ENCODE data around the gene TPO. TPM values are rescaled to one million over a fixed set of nuclear protein-coding genes. Genes with fewer than 3 reads are reported as not detected.

Gene TPO
- total and polyA plus RNA-seq, 2 experiments from 2014 or later, result 0.37 TPM; not detected in 1

GRCh38 chr2:1509271-1510065 lies 96.2 kb downstream of the TPO start:
- Histone ChIP-seq H3K4me2 (no peak overlapping the region), H3K79me2 (no peaks in the 10 kb centered on the region), H3K36me3 (replicated peaks; ENCODE audit: insufficient read depth, low read depth) (no peaks in the 10 kb centered on the region), H4K20me1 (ENCODE audit: insufficient read depth, poor library complexity, severe bottlenecking) (no peaks in the 10 kb centered on the region), H3K4me1 (ENCODE audit: insufficient read depth) (no peaks in the 10 kb centered on the region), H3K9me3 (ENCODE audit: low read depth) (no peaks in the 10 kb centered on the region), H2AFZ (no peak overlapping the region), H3K4me3 (no peak overlapping the region), H3K9me2 (replicated peaks; ENCODE audit: insufficient read depth) (no peaks in the 10 kb centered on the region), H3K27ac (no peak overlapping the region), H3K27me3 (no peaks in the 10 kb centered on the region)
- TF ChIP-seq EZH2 (IDR thresholded peaks at IDR 0.05; ENCODE audit: borderline replicate concordance) (no peak), EZH2phosphoT487 (IDR thresholded peaks at IDR 0.05; ENCODE audit: low read depth, severe bottlenecking, unreplicated experiment) (no peak), CTCF (IDR thresholded peaks at IDR 0.05; ENCODE audit: poor library complexity) (no peak)
- DNase-seq (ENCODE audit: low spot score), result no peak
- 79% methylated on average over 5 of the region's 5 CpGs for WGBS (ENCODE audit: low lambda C conversion rate, missing lambda C conversion rate)

GRCh38 chr2:1510176-1510575 lies 96.9 kb downstream of the TPO start:
- no peak for DNase-seq (ENCODE audit: low spot score)
- H3K27ac ChIP-seq, result no peak overlapping the region
- no peaks in the 10 kb centered on the region for H3K9me3 ChIP-seq (ENCODE audit: low read depth)
- no peaks in the 10 kb centered on the region for H3K9me2 ChIP-seq (replicated peaks; ENCODE audit: insufficient read depth)
- no peak overlapping the region for H3K4me2 ChIP-seq
- 76% methylated on average over 4 of the region's 4 CpGs for WGBS (ENCODE audit: low lambda C conversion rate, missing lambda C conversion rate)
- no peaks in the 10 kb centered on the region for H3K4me1 ChIP-seq (ENCODE audit: insufficient read depth)
- no peak for TF ChIP-seq CTCF (IDR thresholded peaks at IDR 0.05; ENCODE audit: poor library complexity)
- no peak for TF ChIP-seq EZH2 (IDR thresholded peaks at IDR 0.05; ENCODE audit: borderline replicate concordance)
- TF ChIP-seq EZH2phosphoT487 (IDR thresholded peaks at IDR 0.05; ENCODE audit: low read depth, severe bottlenecking, unreplicated experiment), result no peak
- H2AFZ ChIP-seq, result no peak overlapping the region
- no peak overlapping the region for H3K4me3 ChIP-seq
- H4K20me1 ChIP-seq (ENCODE audit: insufficient read depth, poor library complexity, severe bottlenecking), result no peaks in the 10 kb centered on the region
- no peaks in the 10 kb centered on the region for H3K27me3 ChIP-seq
- H3K36me3 ChIP-seq (replicated peaks; ENCODE audit: insufficient read depth, low read depth), result no peaks in the 10 kb centered on the region
- no peaks in the 10 kb centered on the region for H3K79me2 ChIP-seq

DNA sequence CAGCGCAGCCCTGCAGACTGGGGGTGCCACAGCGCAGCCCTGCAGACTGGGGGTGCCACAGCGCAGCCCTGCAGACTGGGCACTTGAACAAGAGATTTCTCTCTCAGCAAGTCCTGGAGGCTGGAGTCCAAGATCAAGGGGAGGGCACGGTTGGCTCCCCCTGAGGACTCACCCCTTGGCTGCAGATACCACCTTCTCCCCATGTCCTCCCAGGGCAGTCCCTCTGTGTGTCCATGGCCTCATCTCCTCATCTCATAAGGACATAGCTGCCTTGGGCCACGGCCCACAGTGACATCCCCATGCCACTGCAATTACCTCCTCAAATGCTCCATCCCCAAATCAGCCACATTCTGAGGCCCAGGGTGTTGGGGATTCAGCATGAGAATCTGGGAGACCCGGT lies 98.2 kb downstream of the TPO start:
- Histone ChIP-seq H2AFZ (no peak overlapping the region), H3K9me3 (ENCODE audit: low read depth) (no peaks in the 10 kb centered on the region), H3K27ac (no peak overlapping the region), H4K20me1 (ENCODE audit: insufficient read depth, poor library complexity, severe bottlenecking) (no peaks in the 10 kb centered on the region), H3K79me2 (no peaks in the 10 kb centered on the region), H3K9me2 (replicated peaks; ENCODE audit: insufficient read depth) (no peaks in the 10 kb centered on the region), H3K4me3 (no peak overlapping the region), H3K4me2 (no peak overlapping the region), H3K27me3 (no peaks in the 10 kb centered on the region), H3K36me3 (replicated peaks; ENCODE audit: insufficient read depth, low read depth) (no peaks in the 10 kb centered on the region), H3K4me1 (ENCODE audit: insufficient read depth) (no peaks in the 10 kb centered on the region)
- no peak for TF ChIP-seq EZH2 (IDR thresholded peaks at IDR 0.05; ENCODE audit: borderline replicate concordance)
- TF ChIP-seq CTCF (IDR thresholded peaks at IDR 0.05; ENCODE audit: poor library complexity), result no peak
- no peak for TF ChIP-seq EZH2phosphoT487 (IDR thresholded peaks at IDR 0.05; ENCODE audit: low read depth, severe bottlenecking, unreplicated experiment)
- DNase-seq (ENCODE audit: low spot score), result no peak
- 66% methylated on average over 4 of the region's 6 CpGs for WGBS (ENCODE audit: low lambda C conversion rate, missing lambda C conversion rate)

Data from hepatocyte (in vitro differentiated cells).